T-cell (primary cell): ENCODE measurements around the gene SP140. TPM values are rescaled to one million over a fixed set of nuclear protein-coding genes. Genes with fewer than 3 reads are reported as not detected.
"Not testable (repeated sequence)": the region's sequence is repeated elsewhere in the genome, so short reads cannot be mapped to it uniquely, and the experiment has no call there.

Experiments
- ATAC-seq, 4 experiments: fragments of 200-7000 bp in 3 of 4; fragments of 150-1000 bp in 1 of 4; cut with Tn5 transposase; replicated peaks in 1 of 4; 1 replicate in 3 of 4; 2 replicates in 1 of 4; pipeline ENCODE4 v1.10.0; 2021; ENCODE audit warnings: moderate library complexity in 3 of 4, mild to moderate bottlenecking in 2 of 4, moderate number of reproducible peaks in 1 of 4
- CTCF ChIA-PET, 2 donors: fragments of 300-600 bp; sonication (Branson Sonifier 250); formaldehyde crosslinking; loops; one replicate each; lab custom pipeline; 2022; ENCODE audit warnings: antibody characterized with exemption in 2 of 2; lab: Charles Lee
- POLR2A ChIA-PET, 2 donors: fragments of 300-600 bp; sonication (Branson Sonifier 250); formaldehyde crosslinking; loops; one replicate each; lab custom pipeline; 2022; ENCODE audit warnings: antibody characterized with exemption in 2 of 2; lab: Charles Lee
- DNase-seq, 35 experiments: peaks; one replicate each; pipeline versions ENCODE4 v3.0.0 to v3.0.0-alpha.2; 2013 to 2023
- H3K27ac ChIP-seq: one replicate; pipeline ENCODE4 v1.5.1; 2013; ENCODE audit warnings: low read length
- H3K27me3 ChIP-seq, 2 experiments: replicated peaks in 1 of 2; 1 replicate in 1 of 2; 2 replicates in 1 of 2; pipeline versions ENCODE4 v1.6.1 to v1.7.0; 2013; ENCODE audit warnings: low read length in 1 of 2, mixed read lengths in 1 of 2; ENCODE audit not compliant: control insufficient read depth in 2 of 2, insufficient read depth in 2 of 2; ENCODE audit errors: extremely low read depth in 1 of 2
- H3K36me3 ChIP-seq, 2 donors: 1 replicate in 1 of 2; 2 replicates in 1 of 2; pipeline versions ENCODE4 v1.6.1 to v1.7.0; 2013; ENCODE audit warnings: low read length in 1 of 2; ENCODE audit not compliant: control insufficient read depth in 2 of 2, insufficient read depth in 1 of 2; ENCODE audit errors: extremely low read depth in 1 of 2
- H3K4me1 ChIP-seq, 2 experiments: 1 replicate in 1 of 2; 2 replicates in 1 of 2; pipeline versions ENCODE4 v1.6.1 to v1.7.0; 2013; ENCODE audit warnings: low read length in 2 of 2, mixed read lengths in 1 of 2; ENCODE audit not compliant: insufficient read depth in 2 of 2, control insufficient read depth in 1 of 2; ENCODE audit errors: extremely low read depth in 1 of 2
- H3K4me3 ChIP-seq, 2 donors: 1 replicate in 1 of 2; 2 replicates in 1 of 2; pipeline versions ENCODE4 v1.5.1 to v1.7.0; 2013; ENCODE audit warnings: mild to moderate bottlenecking in 2 of 2, low read length in 1 of 2, moderate library complexity in 1 of 2; ENCODE audit not compliant: control insufficient read depth in 1 of 2; ENCODE audit errors: extremely low read depth in 1 of 2
- H3K9me3 ChIP-seq: 2 replicates; pipeline ENCODE4 v1.7.0; 2013
- H3K27ac Mint-ChIP-seq, 2 donors: one replicate each; pipeline ENCODE4 v1.8.0; 2020 to 2021; ENCODE audit warnings: mild to moderate bottlenecking in 2 of 2, mixed read lengths in 2 of 2
- H3K27me3 Mint-ChIP-seq, 2 donors: one replicate each; pipeline ENCODE4 v1.8.0; 2021 to 2022; ENCODE audit warnings: mixed read lengths in 2 of 2
- H3K36me3 Mint-ChIP-seq: one replicate; pipeline ENCODE4 v1.8.0; 2021; ENCODE audit warnings: mixed read lengths
- H3K4me1 Mint-ChIP-seq, 3 donors: one replicate each; pipeline ENCODE4 v1.8.0; 2020 to 2022; ENCODE audit warnings: mixed read lengths in 3 of 3, mild to moderate bottlenecking in 1 of 3
- H3K4me3 Mint-ChIP-seq, 3 donors: one replicate each; pipeline ENCODE4 v1.8.0; 2020 to 2022; ENCODE audit warnings: mild to moderate bottlenecking in 3 of 3, mixed read lengths in 3 of 3, moderate library complexity in 3 of 3
- H3K9me3 Mint-ChIP-seq, 3 donors: one replicate each; pipeline ENCODE4 v1.8.0; 2020 to 2022; ENCODE audit warnings: mixed read lengths in 3 of 3
- WGBS: methylation state at CpG from one replicate; pipeline ENCODE4 v1.1.5; 2013; ENCODE audit warnings: missing lambda C conversion rate; ENCODE audit not compliant: insufficient coverage; 5-methylcytosine and 5-hydroxymethylcytosine counted together
- total RNA-seq, 35 experiments: library from RNA in 6 of 35; stranded (reverse) in 6 of 35; fragments of 120-200 nt in 1 of 35; gene quantifications; one replicate each; pipeline versions ENCODE4 v1.2.1 to v1.2.4 and lab custom pipeline; 2013 to 2026

Gene SP140
- total RNA-seq, 5 donors from 2014 or later (not counting 1 experiment from before 2014, with no cell fraction given), result 49.3 to 68.0 (median 66.8) TPM

- Histone ChIP-seq H3K9me3 (no peaks in the 10 kb centered on the region), H3K27ac (no peak overlapping the region), H3K27me3 (no peaks in the 10 kb centered on the region), H3K36me3 (peaks cover 0 to 6% of the 10 kb centered on the region in 2 donors), H3K4me3 (no peak overlapping the region), H3K4me1 (no peaks in the 10 kb centered on the region)
- ATAC-seq (no peak), DNase-seq (no peak)
- no peaks in the 10 kb centered on the region for H3K27me3 Mint-ChIP-seq
- H3K4me1 Mint-ChIP-seq, result peaks cover 0 to 20% (median 11%) of the 10 kb centered on the region in 3 donors
- no peak overlapping the region for H3K4me3 Mint-ChIP-seq
- H3K9me3 Mint-ChIP-seq, result peaks cover 8 to 21% (median 12%) of the 10 kb centered on the region in 3 donors
- no peak overlapping the region for H3K27ac Mint-ChIP-seq
- H3K36me3 Mint-ChIP-seq, result peaks cover 64% of the 10 kb centered on the region
- CTCF ChIA-PET, result no interaction called here
- POLR2A ChIA-PET, result no interaction called here
- WGBS, result 98% methylated on average over 22 of the region's 23 CpGs
Observed at GRCh38 chr2:230305416-230306275, 80.1 kb downstream of the SP140 start.

GRCh38 chr2:230306474-230306873, 80.9 kb downstream of the SP140 start:
- H3K27ac Mint-ChIP-seq, result no peak overlapping the region
- H3K27me3 ChIP-seq, result no peaks in the 10 kb centered on the region
- peaks cover 0 to 6% of the 10 kb centered on the region in 2 donors for H3K36me3 ChIP-seq
- H3K4me1 ChIP-seq, result no peaks in the 10 kb centered on the region
- H3K4me3 ChIP-seq, result no peak overlapping the region
- no peak overlapping the region for H3K4me3 Mint-ChIP-seq
- no peaks in the 10 kb centered on the region for H3K9me3 ChIP-seq
- DNase-seq, result no peak
- peaks cover 8 to 17% (median 12%) of the 10 kb centered on the region in 3 donors for H3K9me3 Mint-ChIP-seq
- H3K4me1 Mint-ChIP-seq, result peaks cover under 1 to 20% (median 9%) of the 10 kb centered on the region in 3 donors
- peaks cover 59% of the 10 kb centered on the region for H3K36me3 Mint-ChIP-seq
- H3K27ac ChIP-seq, result no peak overlapping the region
- ChIA-PET CTCF (no interaction called here), POLR2A (no interaction called here)
- H3K27me3 Mint-ChIP-seq, result no peaks in the 10 kb centered on the region
- no peak for ATAC-seq
- 100% methylated on average over 2 of the region's 2 CpGs for WGBS

GRCh38 chr2:230307485-230307884, 81.9 kb downstream of the SP140 start:
- POLR2A ChIA-PET, result interaction anchor here in 1 of 2 donors (0.5 kb wide), 1 partner anchor 52 kb away, joined by 5 read pairs; no protein-coding TSS in a partner anchor
- Mint-ChIP-seq H3K36me3 (peaks cover 63% of the 10 kb centered on the region), H3K27ac (no peak overlapping the region), H3K27me3 (no peaks in the 10 kb centered on the region), H3K9me3 (peaks cover 8 to 15% (median 10%) of the 10 kb centered on the region in 3 donors), H3K4me1 (peaks cover 3 to 18% (median 6%) of the 10 kb centered on the region in 3 donors), H3K4me3 (no peak overlapping the region)
- H3K9me3 ChIP-seq, result no peaks in the 10 kb centered on the region
- H3K36me3 ChIP-seq, result peaks cover 0 to 8% of the 10 kb centered on the region in 2 donors
- H3K4me3 ChIP-seq, result no peak overlapping the region
- ATAC-seq, result no peak
- no peaks in the 10 kb centered on the region for H3K4me1 ChIP-seq
- CTCF ChIA-PET, result no interaction called here
- DNase-seq, result no peak
- 94% methylated on average over 2 of the region's 2 CpGs for WGBS
- no peak overlapping the region for H3K27ac ChIP-seq
- H3K27me3 ChIP-seq, result no peaks in the 10 kb centered on the region

- Histone ChIP-seq H3K9me3 (no peaks in the 10 kb centered on the region), H3K36me3 (peaks cover 0 to 15% of the 10 kb centered on the region in 2 donors), H3K27ac (no peak overlapping the region), H3K4me1 (no peaks in the 10 kb centered on the region), H3K4me3 (no peak overlapping the region), H3K27me3 (no peaks in the 10 kb centered on the region)
- peaks cover 4 to 7% (median 4%) of the 10 kb centered on the region in 3 donors for H3K9me3 Mint-ChIP-seq
- no peak overlapping the region for H3K4me3 Mint-ChIP-seq
- H3K4me1 Mint-ChIP-seq, result peaks cover 3 to 18% (median 3%) of the 10 kb centered on the region in 3 donors
- WGBS, result 97% methylated on average over 8 of the region's 12 CpGs
- ChIA-PET CTCF (interaction anchor here in 1 of 2 donors (0.6 kb wide), 1 partner anchor 37 kb away, joined by 6 read pairs; no protein-coding TSS in a partner anchor), POLR2A (interaction anchor here (0.5 kb wide), 2 partner anchors 30 to 164 kb away, joined by 3 to 6 read pairs; no protein-coding TSS in a partner anchor)
- ATAC-seq (no peak), DNase-seq (no peak)
- H3K36me3 Mint-ChIP-seq, result peaks cover 64% of the 10 kb centered on the region
- H3K27ac Mint-ChIP-seq, result peak overlapping the region in 1 of 2 donors; percentile 34
- no peaks in the 10 kb centered on the region for H3K27me3 Mint-ChIP-seq
Observed at GRCh38 chr2:230308402-230309000, 83.0 kb downstream of the SP140 start.

- Mint-ChIP-seq H3K36me3 (peaks cover 68% of the 10 kb centered on the region), H3K4me1 (peaks cover 6 to 26% (median 8%) of the 10 kb centered on the region in 3 donors)
- H3K27me3 Mint-ChIP-seq, H3K27ac ChIP-seq, H3K4me1 ChIP-seq, POLR2A ChIA-PET, H3K27me3 ChIP-seq, ATAC-seq, H3K9me3 Mint-ChIP-seq, H3K4me3 ChIP-seq, H3K27ac Mint-ChIP-seq, H3K9me3 ChIP-seq, CTCF ChIA-PET, H3K4me3 Mint-ChIP-seq, DNase-seq: not testable (repeated sequence)
- peaks cover 0 to 18% of the 10 kb centered on the region in 2 donors for H3K36me3 ChIP-seq
- no CpG with 5 or more reads among the region's 5 CpGs for WGBS
Observed at GRCh38 chr2:230310792-230311191, 85.3 kb downstream of the SP140 start.

GRCh38 chr2:230311634-230312033, 86.1 kb downstream of the SP140 start:
- ATAC-seq, result not testable (repeated sequence)
- H3K36me3 ChIP-seq, result peaks cover 0 to 16% of the 10 kb centered on the region in 2 donors
- H3K27ac Mint-ChIP-seq, result peak overlapping the region in 1 of 2 donors; percentile 36

More at GRCh38 chr2:230311634-230312033, 86.1 kb downstream of the SP140 start:
- H3K27ac ChIP-seq, POLR2A ChIA-PET, H3K4me1 ChIP-seq, H3K4me3 ChIP-seq, H3K9me3 Mint-ChIP-seq, DNase-seq, CTCF ChIA-PET, H3K9me3 ChIP-seq, H3K27me3 ChIP-seq, H3K27me3 Mint-ChIP-seq, H3K4me3 Mint-ChIP-seq: not testable (repeated sequence)
- WGBS, result no CpG with 5 or more reads among the region's 1 CpG
- H3K4me1 Mint-ChIP-seq, result peaks cover 13 to 34% (median 16%) of the 10 kb centered on the region in 3 donors
- peaks cover 72% of the 10 kb centered on the region for H3K36me3 Mint-ChIP-seq
